Measurements from ENCODE around the gene GPR52.
"Not testable (repeated sequence)": the region's sequence is repeated elsewhere in the genome, so short reads cannot be mapped to it uniquely, and the experiment has no call there.

The GPR52 gene

GRCh38 chr1:174447866-174448530 is at the start of gene GPR52:
Gene GPR52 (plus strand): TSS chr1:174447964. CDS start chr1:174448112, 148 bp downstream.
- DNase-seq = no peak

- DNase-seq = no peak
Measured at GRCh38 chr1:174398246-174398645, 49.5 kb upstream of the GPR52 start.

GRCh38 chr1:174399211-174399610 is 48.6 kb upstream of the GPR52 start:
- DNase-seq = no peak

GRCh38 chr1:174401075-174401474 is 46.7 kb upstream of the GPR52 start:
- DNase-seq = no peak

GRCh38 chr1:174405219-174405618 is 42.5 kb upstream of the GPR52 start:
- no peak for DNase-seq

- DNase-seq = no peak
Measured at GRCh38 chr1:174406421-174406820, 41.3 kb upstream of the GPR52 start.

GRCh38 chr1:174407665-174408064 is 40.1 kb upstream of the GPR52 start:
- DNase-seq = no peak

GRCh38 chr1:174408146-174408545 is 39.6 kb upstream of the GPR52 start:
- DNase-seq = no peak

- not testable (repeated sequence) for DNase-seq
Measured at GRCh38 chr1:174409801-174410200, 38.0 kb upstream of the GPR52 start.

GRCh38 chr1:174413632-174414031 is 34.1 kb upstream of the GPR52 start:
- no peak for DNase-seq

GRCh38 chr1:174414203-174414602 is 33.6 kb upstream of the GPR52 start:
- no peak for DNase-seq

GRCh38 chr1:174415506-174415905 is 32.3 kb upstream of the GPR52 start:
- no peak for DNase-seq

- DNase-seq = no peak
Measured at GRCh38 chr1:174417921-174418320, 29.8 kb upstream of the GPR52 start.

GRCh38 chr1:174425121-174425520 is 22.6 kb upstream of the GPR52 start:
- no peak for DNase-seq

- no peak for DNase-seq
Measured at GRCh38 chr1:174426153-174426552, 21.6 kb upstream of the GPR52 start.

GRCh38 chr1:174428033-174428432 is 19.7 kb upstream of the GPR52 start:
- no peak for DNase-seq

- DNase-seq = no peak
Measured at GRCh38 chr1:174428739-174429138, 19.0 kb upstream of the GPR52 start.

- no peak for DNase-seq
Measured at GRCh38 chr1:174433451-174433850, 14.3 kb upstream of the GPR52 start.

- no peak for DNase-seq
Measured at GRCh38 chr1:174445351-174445750, 2.4 kb upstream of the GPR52 start.

GRCh38 chr1:174445817-174446216 is 1.9 kb upstream of the GPR52 start:
- DNase-seq = peak; percentile 17

GRCh38 chr1:174448531-174448883 is 743 bp downstream of the GPR52 start:
- no peak for DNase-seq

- DNase-seq = no peak
Measured at GRCh38 chr1:174448974-174449373, 1.2 kb downstream of the GPR52 start.

GRCh38 chr1:174451408-174451807 is 3.6 kb downstream of the GPR52 start:
- no peak for DNase-seq

GRCh38 chr1:174465855-174466254 is 18.1 kb downstream of the GPR52 start:
- no peak for DNase-seq

GRCh38 chr1:174466607-174467006 is 18.8 kb downstream of the GPR52 start:
- no peak for DNase-seq

Measured in retina (tissue), 1 donor.